Astrocyte of the spinal cord (primary cell): ENCODE results near the gene LIME1.

ENCODE experiments used
- DNase-seq: peaks from one replicate; pipeline ENCODE4 v3.0.0; 2011; ENCODE audit warnings: low read depth, low spot score
- H3K4me3 ChIP-seq: 2 replicates; pipeline ENCODE4 v1.5.1; 2011; ENCODE audit warnings: low read depth, mild to moderate bottlenecking, low read length, moderate library complexity
- CTCF ChIP-seq: IDR thresholded peaks from 2 replicates; pipeline ENCODE4 v1.5.1; 2012; ENCODE audit warnings: low read depth, mild to moderate bottlenecking, low read length, inconsistent platforms
- in situ Hi-C: cut with HindIII; loops from 2 replicates; pipeline ENCODE4 v1.10.0; 2017; ENCODE audit warnings: low sequenced_read_pairs

LIME1 gene

GRCh38 chr20:63694584-63695423 is 41.7 kb upstream of the LIME1 start:
- no peak for TF ChIP-seq CTCF
- in situ Hi-C loops, result no loop called here
- DNase-seq, result no peak
- H3K4me3 ChIP-seq, result no peak overlapping the region

GRCh38 chr20:63695424-63696305 is 40.8 kb upstream of the LIME1 start:
- DNase-seq, result no peak
- H3K4me3 ChIP-seq, result no peak overlapping the region
- TF ChIP-seq CTCF, result no peak
- in situ Hi-C loops, result no loop called here

GRCh38 chr20:63696306-63696627 is 40.2 kb upstream of the LIME1 start:
- H3K4me3 ChIP-seq, result peak overlapping the region; percentile 53
- in situ Hi-C loops, result no loop called here
- TF ChIP-seq CTCF, result no peak
- DNase-seq, result peak; percentile 55

- no peak for TF ChIP-seq CTCF
- DNase-seq, result no peak
- peak within 1 kb of the TSS; percentile 53 for H3K4me3 ChIP-seq
- in situ Hi-C loops, result no loop called here
Measured at GRCh38 chr20:63696628-63697356, 39.7 kb upstream of the LIME1 start, which contains the start of gene TNFRSF6B. Gene TNFRSF6B (plus strand): TSS chr20:63696652. CDS start chr20:63696768, 116 bp downstream.

GRCh38 chr20:63697357-63697867 is 39.1 kb upstream of the LIME1 start:
- in situ Hi-C loops, result no loop called here
- no peak for DNase-seq
- TF ChIP-seq CTCF, result no peak
- H3K4me3 ChIP-seq, result peak overlapping the region; percentile 53

- DNase-seq, result no peak
- TF ChIP-seq CTCF, result no peak
- H3K4me3 ChIP-seq, result peak overlapping the region; percentile 53
- in situ Hi-C loops, result no loop called here
Measured at GRCh38 chr20:63697868-63698545, 38.5 kb upstream of the LIME1 start.
